Spleen (tissue), 13 donors: Measurements from ENCODE around the gene LCMT2. TPM values are rescaled to one million over a fixed set of nuclear protein-coding genes. Genes with fewer than 3 reads are reported as not detected.

ENCODE experiments used
- DNase-seq: peaks from one replicate; pipeline ENCODE4 v3.0.0-alpha.2; 2020
- H3K27ac ChIP-seq, 8 donors: fragments of 200-600 bp; sonication (generic) in 7 of 8; 1 replicate in 4 of 8; 2 replicates in 4 of 8; pipeline versions ENCODE4 v1.5.0 to v1.8.0; 2016 to 2021; ENCODE audit warnings: inconsistent platforms in 4 of 8, mild to moderate bottlenecking in 4 of 8, moderate library complexity in 1 of 8
- H3K27me3 ChIP-seq, 7 donors: fragments of 200-600 bp; sonication (generic) in 6 of 7; replicated peaks in 1 of 7; 1 replicate in 4 of 7; 2 replicates in 3 of 7; pipeline versions ENCODE4 v1.5.0 to v1.8.0; 2016 to 2021; ENCODE audit warnings: inconsistent platforms in 3 of 7, mild to moderate bottlenecking in 1 of 7
- H3K36me3 ChIP-seq, 6 donors: fragments of 200-600 bp; sonication (generic) in 5 of 6; 1 replicate in 4 of 6; 2 replicates in 2 of 6; pipeline versions ENCODE4 v1.5.0 to v1.8.0; 2016 to 2021; ENCODE audit warnings: inconsistent platforms in 2 of 6
- H3K4me1 ChIP-seq, 6 donors: fragments of 200-600 bp; sonication (generic) in 5 of 6; 1 replicate in 3 of 6; 2 replicates in 3 of 6; pipeline versions ENCODE4 v1.5.0 to v1.8.0; 2016 to 2021; ENCODE audit warnings: inconsistent platforms in 3 of 6
- H3K4me3 ChIP-seq, 8 donors: fragments of 200-600 bp; sonication (generic) in 7 of 8; 1 replicate in 4 of 8; 2 replicates in 4 of 8; pipeline versions ENCODE4 v1.5.0 to v1.8.0; 2016 to 2021; ENCODE audit warnings: inconsistent platforms in 4 of 8, mild to moderate bottlenecking in 4 of 8, moderate library complexity in 2 of 8
- H3K9me3 ChIP-seq, 8 donors: fragments of 200-600 bp; sonication (generic) in 7 of 8; 1 replicate in 4 of 8; 2 replicates in 4 of 8; pipeline versions ENCODE4 v1.5.0 to v1.8.0; 2016 to 2021; ENCODE audit warnings: inconsistent platforms in 4 of 8
- POLR2A ChIP-seq, 3 donors: fragments of 450-650 bp; IDR thresholded peaks; one replicate each; pipeline ENCODE4 v1.5.1; 2017; ENCODE audit warnings: antibody characterized with exemption in 3 of 3, mild to moderate bottlenecking in 1 of 3
- POLR2AphosphoS5 ChIP-seq, 3 donors: sonication (generic); formaldehyde crosslinking; IDR thresholded peaks; one replicate each; pipeline ENCODE4 v1.5.1; 2017; ENCODE audit warnings: antibody characterized with exemption in 3 of 3
- WGBS, 5 donors: extraction: QIAGEN DNeasy Blood & Tissue Kit in 3 of 5; methylation state at CpG; one replicate each; pipeline versions ENCODE4 v1.1.5 to v1.1.7; 2013 to 2018; 5-methylcytosine and 5-hydroxymethylcytosine counted together
- intact Hi-C: fragments of 100-400 bp; cut with DNase I; formaldehyde crosslinking; loops from one replicate; pipeline ENCODE4 v1.15.0; 2023; ENCODE audit warnings: low total_unique reads
- long read RNA-seq, 2 donors: transcript quantifications; one replicate each; lab custom pipeline, GENCODE V29; 2026
- polyA plus RNA-seq, 3 donors: library from polyadenylated mRNA; stranded (reverse); fragments of 200-250 nt; gene quantifications; one replicate each; pipeline ENCODE4 v1.2.1, GENCODE V29; 2013
- total RNA-seq, 7 donors: library from RNA; depleted of rRNA in 3 of 7; stranded (reverse); fragments of >200 nt in 3 of 7; fragmentation: NEBNext Ultra II Directional in 4 of 7; extraction: Animal tissue kit (Norgen Biotek cat#: 25700) in 4 of 7; gene quantifications; one replicate each; pipeline versions ENCODE4 v1.1.0 to v1.2.1, GENCODE V29; 2016 to 2021
- TF ChIP-seq, protein P1 (sequence below), 11 experiments: fragments of 200-600 bp in 7 of 11; fragments of 450-650 bp in 4 of 11; sonication (generic) in 4 of 11; IDR thresholded peaks in 8 of 11; conservative IDR thresholded peaks in 3 of 11; 1 replicate in 7 of 11; 2 replicates in 4 of 11; pipeline versions ENCODE4 v1.4.0 to v1.8.0; 2016 to 2021; ENCODE audit warnings: antibody characterized with exemption in 11 of 11, inconsistent platforms in 4 of 11, mild to moderate bottlenecking in 1 of 11
- donor health status: healthy with polysubstance abuse.
- donor health status: DM: no; HTN: no; CAD: no; lungs with moderate emphysema.
- donor health status: DM: no; HTN: no; CAD: no.
- donor health status: Bipolar disorder and iron deficiency.
- donor health status: healthy.
- donor health status: DM: no; HTN: no; CAD: no.
- donor health status: DM: yes; HTN: yes; CAD: no.

LCMT2 gene, protein sequence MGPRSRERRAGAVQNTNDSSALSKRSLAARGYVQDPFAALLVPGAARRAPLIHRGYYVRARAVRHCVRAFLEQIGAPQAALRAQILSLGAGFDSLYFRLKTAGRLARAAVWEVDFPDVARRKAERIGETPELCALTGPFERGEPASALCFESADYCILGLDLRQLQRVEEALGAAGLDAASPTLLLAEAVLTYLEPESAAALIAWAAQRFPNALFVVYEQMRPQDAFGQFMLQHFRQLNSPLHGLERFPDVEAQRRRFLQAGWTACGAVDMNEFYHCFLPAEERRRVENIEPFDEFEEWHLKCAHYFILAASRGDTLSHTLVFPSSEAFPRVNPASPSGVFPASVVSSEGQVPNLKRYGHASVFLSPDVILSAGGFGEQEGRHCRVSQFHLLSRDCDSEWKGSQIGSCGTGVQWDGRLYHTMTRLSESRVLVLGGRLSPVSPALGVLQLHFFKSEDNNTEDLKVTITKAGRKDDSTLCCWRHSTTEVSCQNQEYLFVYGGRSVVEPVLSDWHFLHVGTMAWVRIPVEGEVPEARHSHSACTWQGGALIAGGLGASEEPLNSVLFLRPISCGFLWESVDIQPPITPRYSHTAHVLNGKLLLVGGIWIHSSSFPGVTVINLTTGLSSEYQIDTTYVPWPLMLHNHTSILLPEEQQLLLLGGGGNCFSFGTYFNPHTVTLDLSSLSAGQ
- total RNA-seq (1 to 10 TPM; 5.8 to 9.2 (median 7.3) TPM), polyA plus RNA-seq (1 to 10 TPM; 4.3 to 7.6 (median 5.7) TPM)
- long read RNA-seq, donor 1, full-length matches to known transcripts: 13 of 13 reads
- long read RNA-seq, donor 1, partial matches to known transcripts: 0 of 13 reads
- long read RNA-seq, donor 1, other reads (novel, unspliced or antisense): 0 of 13 reads
- long read RNA-seq, donor 2, full-length matches to known transcripts: 9 of 9 reads
- long read RNA-seq, donor 2, partial matches to known transcripts: 0 of 9 reads
- long read RNA-seq, donor 2, other reads (novel, unspliced or antisense): 0 of 9 reads

DNA sequence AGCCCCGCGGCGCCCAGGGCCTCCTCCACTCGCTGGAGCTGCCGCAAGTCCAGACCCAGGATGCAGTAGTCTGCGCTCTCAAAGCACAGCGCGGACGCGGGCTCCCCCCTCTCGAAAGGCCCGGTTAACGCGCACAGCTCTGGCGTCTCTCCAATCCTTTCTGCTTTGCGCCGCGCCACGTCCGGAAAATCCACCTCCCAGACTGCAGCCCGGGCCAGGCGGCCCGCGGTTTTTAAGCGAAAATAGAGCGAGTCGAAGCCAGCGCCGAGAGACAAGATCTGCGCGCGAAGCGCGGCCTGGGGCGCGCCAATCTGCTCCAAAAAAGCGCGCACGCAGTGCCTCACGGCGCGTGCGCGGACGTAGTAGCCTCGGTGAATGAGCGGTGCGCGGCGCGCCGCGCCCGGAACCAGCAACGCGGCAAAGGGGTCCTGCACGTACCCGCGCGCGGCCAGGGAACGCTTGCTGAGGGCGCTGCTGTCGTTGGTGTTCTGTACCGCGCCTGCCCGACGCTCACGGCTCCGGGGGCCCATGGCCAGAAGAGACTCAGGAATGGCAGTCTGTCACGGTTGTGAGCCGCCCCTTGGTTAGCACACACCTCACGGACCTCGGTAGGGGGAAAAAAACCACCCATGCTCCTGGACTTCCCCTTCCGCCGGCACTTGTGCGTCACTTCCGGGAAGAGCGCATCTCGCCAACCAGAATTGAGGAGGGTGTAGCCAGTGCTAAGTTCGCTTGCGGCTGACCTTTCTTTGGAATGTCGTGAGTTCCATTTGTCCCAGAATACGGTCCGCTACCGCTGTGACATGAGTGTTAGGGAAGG, at the start of gene LCMT2:
Gene LCMT2, minus strand, starts transcription at position 614 of the 820 bp plus-strand sequence. Its CDS starts 84 bp downstream, at position 530.
- no peaks in the 10 kb centered on the region for H3K27me3 ChIP-seq
- 0 to 1% (median 0%) methylated on average over 38 to 86 of the region's 86 CpGs for WGBS, 5 donors

DNA sequence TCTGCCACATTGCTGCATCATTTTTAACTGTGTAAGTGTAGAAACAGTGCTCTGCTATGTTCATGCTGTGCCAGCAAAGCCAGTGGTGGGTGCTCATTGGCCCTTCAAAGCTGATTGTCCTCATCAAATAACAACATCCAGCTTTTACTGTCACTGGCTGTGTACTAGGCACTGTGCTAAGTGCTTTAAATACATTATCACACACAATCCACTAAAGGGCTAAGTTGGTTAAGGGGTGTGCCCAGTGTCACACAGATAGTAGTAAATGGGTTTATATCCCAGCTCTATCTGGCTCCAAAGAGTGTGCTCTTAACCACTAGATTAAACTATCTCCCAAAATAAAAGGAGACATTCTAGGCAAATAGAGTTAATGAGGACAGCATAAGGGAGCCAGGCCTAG, 48.2 kb upstream of the LCMT2 start:
- no peaks in the 10 kb centered on the region for H3K9me3 ChIP-seq
- no peak overlapping the region for H3K4me3 ChIP-seq
- peaks cover 0 to 73% (median 35%) of the 10 kb centered on the region in 6 donors for H3K36me3 ChIP-seq
- H3K27me3 ChIP-seq: no peaks in the 10 kb centered on the region
- no peak for DNase-seq
- H3K27ac ChIP-seq: no peak overlapping the region
- peaks cover 0 to 7% (median 6%) of the 10 kb centered on the region in 6 donors for H3K4me1 ChIP-seq
- intact Hi-C loops: no loop called here
- TF ChIP-seq, protein P1, sequence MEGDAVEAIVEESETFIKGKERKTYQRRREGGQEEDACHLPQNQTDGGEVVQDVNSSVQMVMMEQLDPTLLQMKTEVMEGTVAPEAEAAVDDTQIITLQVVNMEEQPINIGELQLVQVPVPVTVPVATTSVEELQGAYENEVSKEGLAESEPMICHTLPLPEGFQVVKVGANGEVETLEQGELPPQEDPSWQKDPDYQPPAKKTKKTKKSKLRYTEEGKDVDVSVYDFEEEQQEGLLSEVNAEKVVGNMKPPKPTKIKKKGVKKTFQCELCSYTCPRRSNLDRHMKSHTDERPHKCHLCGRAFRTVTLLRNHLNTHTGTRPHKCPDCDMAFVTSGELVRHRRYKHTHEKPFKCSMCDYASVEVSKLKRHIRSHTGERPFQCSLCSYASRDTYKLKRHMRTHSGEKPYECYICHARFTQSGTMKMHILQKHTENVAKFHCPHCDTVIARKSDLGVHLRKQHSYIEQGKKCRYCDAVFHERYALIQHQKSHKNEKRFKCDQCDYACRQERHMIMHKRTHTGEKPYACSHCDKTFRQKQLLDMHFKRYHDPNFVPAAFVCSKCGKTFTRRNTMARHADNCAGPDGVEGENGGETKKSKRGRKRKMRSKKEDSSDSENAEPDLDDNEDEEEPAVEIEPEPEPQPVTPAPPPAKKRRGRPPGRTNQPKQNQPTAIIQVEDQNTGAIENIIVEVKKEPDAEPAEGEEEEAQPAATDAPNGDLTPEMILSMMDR (IDR thresholded peaks at IDR 0.05 in 8 of 11, conservative IDR thresholded peaks at IDR 0.05 in 3 of 11): no peak
- no peak for TF ChIP-seq POLR2AphosphoS5 (IDR thresholded peaks at IDR 0.05)
- no peak for TF ChIP-seq POLR2A (IDR thresholded peaks at IDR 0.05)

More for the DNA sequence above, at the start of gene LCMT2:
- Histone ChIP-seq H3K27ac (peak within 1 kb of the TSS; percentile 89 to 98 (median 95)), H3K4me3 (peak within 1 kb of the TSS; percentile 73 to 96 (median 85)), H3K4me1 (peaks cover 12 to 30% (median 27%) of the 10 kb centered on the region in 6 donors), H3K36me3 (peaks cover 0 to 19% (median 2%) of the 10 kb centered on the region in 6 donors), H3K9me3 (no peaks in the 10 kb centered on the region)
- DNase-seq: peak; percentile 96
- TF ChIP-seq POLR2A (IDR thresholded peaks at IDR 0.05) (peak in 1 of 3 donors; percentile 65), POLR2AphosphoS5 (IDR thresholded peaks at IDR 0.05) (peak; percentile 88 to 89 (median 89))
- TF ChIP-seq, protein P1 (IDR thresholded peaks at IDR 0.05 in 8 of 11, conservative IDR thresholded peaks at IDR 0.05 in 3 of 11): peak in 1 of 11 experiments; percentile 11
- intact Hi-C loops: no loop called here

DNA sequence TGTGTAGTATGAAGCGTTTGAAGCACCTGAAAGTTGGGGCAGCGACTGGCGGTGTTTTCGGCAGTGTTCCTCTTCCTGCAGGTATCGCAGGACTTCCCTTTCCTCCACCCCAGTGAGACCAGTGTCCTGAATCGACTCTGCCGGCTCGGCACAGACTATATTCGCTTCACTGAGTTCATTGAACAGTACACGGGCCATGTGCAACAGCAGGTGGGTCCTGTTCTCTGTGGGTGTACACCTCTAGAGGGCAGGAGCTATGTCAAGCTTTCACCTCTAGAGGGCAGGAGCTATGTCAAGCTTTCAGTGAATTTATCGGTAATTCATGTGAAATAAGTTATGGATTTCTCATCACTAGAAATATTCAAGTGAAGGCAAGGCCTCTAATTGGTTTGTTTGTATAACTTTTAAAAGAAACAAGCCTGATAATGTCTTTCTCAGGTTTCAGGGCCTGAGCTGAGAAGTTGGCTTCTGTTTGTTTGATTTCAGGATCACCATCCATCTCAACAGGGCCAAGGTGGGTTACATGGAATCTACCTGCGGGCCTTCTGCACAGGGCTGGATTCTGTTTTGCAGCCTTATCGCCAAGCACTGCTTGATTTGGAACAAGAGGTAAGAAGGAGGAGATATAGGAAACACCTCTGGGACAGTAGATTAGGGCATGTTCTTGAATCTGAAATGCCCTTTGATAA, 45.8 kb upstream of the LCMT2 start:
- Histone ChIP-seq H3K27me3 (no peaks in the 10 kb centered on the region), H3K9me3 (no peaks in the 10 kb centered on the region), H3K4me1 (peaks cover 7 to 30% (median 22%) of the 10 kb centered on the region in 6 donors), H3K27ac (no peak overlapping the region), H3K36me3 (peaks cover 0 to 49% (median 14%) of the 10 kb centered on the region in 6 donors), H3K4me3 (no peak overlapping the region)
- TF ChIP-seq POLR2AphosphoS5 (IDR thresholded peaks at IDR 0.05): no peak
- no peak for TF ChIP-seq POLR2A (IDR thresholded peaks at IDR 0.05)
- TF ChIP-seq, protein P1 (IDR thresholded peaks at IDR 0.05 in 8 of 11, conservative IDR thresholded peaks at IDR 0.05 in 3 of 11): peak; percentile 6 to 77 (median 65)
- intact Hi-C loops: no loop called here
- WGBS, 5 donors: 73 to 83% (median 79%) methylated on average over 13 of the region's 13 CpGs
- no peak for DNase-seq
